Airway epithelial cell (primary cell): ENCODE measurements around the gene WDR18. TPM values are rescaled to one million over a fixed set of nuclear protein-coding genes. Genes with fewer than 3 reads are reported as not detected.

Experiments used
- total RNA-seq: library from RNA; depleted of rRNA; stranded (reverse); fragments of >200 nt; gene quantifications from 2 replicates; pipeline ENCODE4 v1.2.3, GENCODE V29; 2015

WDR18 gene
- total RNA-seq = 70.8 and 71.6 TPM in 2 replicates

GRCh38 chr19:984165-984967, at the start of gene WDR18:
Gene WDR18, plus strand, starts transcription at chr19:984345. Its CDS starts 9 bp downstream, at chr19:984354.

GRCh38 chr19:1000095-1000494, 15.9 kb downstream of the WDR18 start, which contains the start of gene GRIN3B:
Gene GRIN3B, plus strand, starts transcription at chr19:1000419. Its CDS starts 19 bp downstream, at chr19:1000438.

GRCh38 chr19:1020868-1021425, 36.8 kb downstream of the WDR18 start, which contains the start of gene TMEM259:
Gene TMEM259, minus strand, starts transcription at chr19:1021123. Its CDS starts 127 bp downstream, at chr19:1020996.

DNA sequence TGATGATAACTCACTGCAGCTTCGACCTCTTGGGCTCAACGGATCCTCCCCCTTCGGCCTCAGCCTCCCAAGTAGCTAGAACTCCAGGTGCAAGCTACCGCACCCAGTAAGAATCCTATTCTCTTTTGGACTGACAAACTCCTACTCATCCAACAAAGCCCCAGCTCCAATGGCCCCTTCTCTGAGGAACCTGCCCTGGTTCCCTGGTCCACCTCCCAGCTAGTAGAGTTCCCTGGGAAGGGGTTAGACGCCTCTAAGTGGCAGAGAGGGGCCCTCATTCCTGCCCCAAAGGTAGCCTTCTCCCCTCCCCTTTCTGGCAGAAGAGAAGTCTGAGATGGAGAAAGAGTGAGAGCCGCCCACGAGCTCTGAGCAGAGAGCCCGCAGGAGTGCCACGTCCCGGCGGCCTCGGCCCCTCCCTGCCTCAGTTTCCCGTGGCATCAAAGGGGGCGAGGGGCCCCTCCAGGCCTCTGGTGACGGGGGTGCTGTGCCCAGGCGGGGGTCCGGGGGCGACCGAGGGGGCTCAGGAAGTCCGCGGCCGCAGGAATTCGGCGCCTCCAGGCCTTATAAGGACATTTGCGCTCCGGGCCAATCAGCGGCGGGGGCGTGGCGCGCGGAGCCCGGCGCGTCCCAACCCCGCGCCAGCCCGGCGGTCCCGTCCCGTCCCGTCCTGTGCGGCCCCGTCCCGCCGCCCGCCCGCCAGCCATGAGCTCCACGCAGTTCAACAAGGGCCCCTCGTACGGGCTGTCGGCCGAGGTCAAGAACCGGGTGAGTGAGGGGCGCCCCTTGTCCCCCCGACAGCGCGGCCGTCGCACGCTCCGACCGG, 42.0 kb downstream of the WDR18 start, which contains the start of gene CNN2:
Gene CNN2 (plus strand): TSS at position 649 of the 823 bp plus-strand sequence. CDS start 54 bp downstream, at position 703.

DNA sequence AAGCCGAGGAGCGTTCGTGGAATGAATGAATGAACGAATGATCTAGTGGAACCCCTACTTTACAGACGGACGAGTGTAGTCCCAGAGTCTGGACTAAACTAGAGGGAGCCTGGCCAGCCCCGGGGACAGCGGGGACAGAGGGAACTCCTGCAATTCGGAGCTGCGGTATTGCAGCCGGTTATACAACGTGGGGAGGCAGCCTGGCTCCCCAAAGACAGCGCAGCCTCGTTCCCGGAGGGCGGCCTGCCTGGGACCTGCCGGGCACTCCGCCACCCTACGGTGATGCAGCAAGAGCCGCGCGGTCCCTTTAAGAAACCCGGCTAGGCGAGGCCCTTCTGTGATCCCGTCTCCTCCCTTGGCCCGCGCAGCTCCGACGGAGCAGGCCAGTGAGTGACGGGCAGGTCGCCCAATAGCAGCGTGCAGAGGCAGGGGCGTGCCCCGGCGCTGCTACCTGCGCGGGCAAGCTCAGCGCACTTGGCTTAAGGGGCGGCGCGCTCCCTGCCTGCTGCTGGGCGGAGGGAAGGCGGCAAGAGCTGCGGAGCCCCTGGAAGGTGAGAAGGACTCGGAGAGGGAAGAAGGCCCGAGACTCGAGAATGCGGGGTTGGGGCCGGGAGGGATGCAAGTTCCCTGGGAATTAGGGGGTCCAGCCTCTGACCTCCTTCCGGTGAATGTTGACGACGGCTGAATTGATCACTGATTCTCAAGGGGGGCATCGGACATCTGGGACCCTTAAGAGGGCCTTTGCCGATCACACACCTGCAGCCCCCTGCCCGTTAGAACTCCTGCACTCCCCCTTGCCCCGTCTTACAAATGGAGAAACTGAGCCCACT, 55.7 kb downstream of the WDR18 start, which contains the start of gene ABCA7:
Gene ABCA7 (plus strand): TSS at position 462 of the 830 bp plus-strand sequence. CDS start 1,255 bp downstream, outside the sequence.

Other genes with a start within 250 kb of the WDR18 start
- gene MISP, start 233.2 kb upstream of the WDR18 start, total RNA-seq = 73.5 and 106 TPM in 2 replicates
- 154 and 246 TPM in 2 replicates for gene PTBP1, start 186.9 kb upstream of the WDR18 start, total RNA-seq
- 0.56 TPM in 2 replicates for gene PLPPR3, start 162.4 kb upstream of the WDR18 start, total RNA-seq
- not detected in 2 replicates for gene AZU1, start 156.5 kb upstream of the WDR18 start, total RNA-seq
- 0.49 TPM in 1 of 2 replicates, not detected in the other for gene PRTN3, start 143.3 kb upstream of the WDR18 start, total RNA-seq
- gene ELANE, start 132.0 kb upstream of the WDR18 start, total RNA-seq = not detected in 2 replicates
- gene CFD, start 124.7 kb upstream of the WDR18 start, total RNA-seq = 3.5 and 6.6 TPM in 2 replicates
- 47.1 and 48.6 TPM in 2 replicates for gene MED16, start 91.2 kb upstream of the WDR18 start, total RNA-seq
- gene RNU6-9, start 90.9 kb upstream of the WDR18 start, total RNA-seq = not detected in 2 replicates
- 57.1 and 58.6 TPM in 2 replicates for gene R3HDM4, start 71.1 kb upstream of the WDR18 start, total RNA-seq
- gene KISS1R, start 67.0 kb upstream of the WDR18 start, total RNA-seq = 0.14 TPM in 1 of 2 replicates, not detected in the other
- 5.3 and 13.5 TPM in 2 replicates for gene ARID3A, start 58.3 kb upstream of the WDR18 start, total RNA-seq
- 4.4 and 6.3 TPM in 2 replicates for gene GRIN3B, start 16.1 kb downstream of the WDR18 start, total RNA-seq
- 150 and 164 TPM in 2 replicates for gene TMEM259, start 36.8 kb downstream of the WDR18 start, total RNA-seq
- not detected in 2 replicates for gene RNU6-2, start 37.2 kb downstream of the WDR18 start, total RNA-seq
- 247 and 249 TPM in 2 replicates for gene CNN2, start 42.3 kb downstream of the WDR18 start, total RNA-seq
- 14.7 and 21.7 TPM in 2 replicates for gene ABCA7, start 55.8 kb downstream of the WDR18 start, total RNA-seq
- 9.0 and 12.5 TPM in 2 replicates for gene ARHGAP45, start 82.8 kb downstream of the WDR18 start, total RNA-seq
- 241 and 251 TPM in 2 replicates for gene POLR2E, start 111.0 kb downstream of the WDR18 start, total RNA-seq
- gene GPX4, start 119.6 kb downstream of the WDR18 start, total RNA-seq = 330 and 347 TPM in 2 replicates
- 37.3 and 53.2 TPM in 2 replicates for gene SBNO2, start 189.9 kb downstream of the WDR18 start, total RNA-seq
- 84.3 and 93.8 TPM in 2 replicates for gene STK11, start 221.4 kb downstream of the WDR18 start, total RNA-seq